Mucosa of descending colon (tissue), 3 donors: ENCODE measurements around the gene AMOTL2. TPM values are rescaled to one million over a fixed set of nuclear protein-coding genes. Genes with fewer than 3 reads are reported as not detected.
A peak's percentile ranks its signal among the peaks of the same experiment; 100 is the strongest.

Experiments
- ATAC-seq: fragments of 200-7000 bp; cut with Tn5 transposase; one replicate; pipeline ENCODE4 v1.9.1; 2020; ENCODE audit warnings: mild to moderate bottlenecking, moderate library complexity
- DNase-seq, 3 donors: peaks; one replicate each; pipeline ENCODE4 v3.0.0-alpha.2; 2020
- H3K36me3 ChIP-seq: fragments of 200-600 bp; one replicate; pipeline ENCODE4 v1.8.0; 2021; ENCODE audit warnings: low read depth, mild to moderate bottlenecking
- H3K4me1 ChIP-seq: fragments of 200-600 bp; one replicate; pipeline ENCODE4 v1.8.0; 2021; ENCODE audit warnings: low read depth, mild to moderate bottlenecking
- H3K4me3 ChIP-seq: fragments of 200-600 bp; one replicate; pipeline ENCODE4 v1.8.0; 2021; ENCODE audit warnings: mild to moderate bottlenecking
- H3K9me3 ChIP-seq: fragments of 200-600 bp; one replicate; pipeline ENCODE4 v1.8.0; 2021; ENCODE audit warnings: mild to moderate bottlenecking
- intact Hi-C, 2 donors: fragments of 100-400 bp; cut with DNase I in 1 of 2; cut with micrococcal nuclease in 1 of 2; formaldehyde crosslinking; loops; one replicate each; pipeline versions ENCODE4 v1.11.0 to v1.11.1; 2022; cut with DNase I, micrococcal nuclease
- total RNA-seq, 3 donors: library from RNA; stranded (reverse); fragmentation: NEBNext Ultra II Directional in 2 of 3; extraction: Animal tissue kit (Norgen Biotek cat#: 25700) in 2 of 3; gene quantifications; one replicate each; pipeline versions ENCODE4 v1.2.1 to v1.2.4, GENCODE V29; 2021 to 2023
- TF ChIP-seq, protein P1 (sequence below): fragments of 200-600 bp; IDR thresholded peaks from one replicate; pipeline ENCODE4 v1.8.0; 2022; ENCODE audit warnings: antibody characterized with exemption, mild to moderate bottlenecking
- donor health status: DM: no; HTN: no; CAD: no; lungs with moderate emphysema.
- donor health status: DM: no; HTN: no; CAD: no.
- donor health status: DM: no; HTN: yes; CAD: no.

AMOTL2 gene
- total RNA-seq, 3 donors from 2014 or later = 17.9 to 35.1 (median 21.2) TPM

DNA sequence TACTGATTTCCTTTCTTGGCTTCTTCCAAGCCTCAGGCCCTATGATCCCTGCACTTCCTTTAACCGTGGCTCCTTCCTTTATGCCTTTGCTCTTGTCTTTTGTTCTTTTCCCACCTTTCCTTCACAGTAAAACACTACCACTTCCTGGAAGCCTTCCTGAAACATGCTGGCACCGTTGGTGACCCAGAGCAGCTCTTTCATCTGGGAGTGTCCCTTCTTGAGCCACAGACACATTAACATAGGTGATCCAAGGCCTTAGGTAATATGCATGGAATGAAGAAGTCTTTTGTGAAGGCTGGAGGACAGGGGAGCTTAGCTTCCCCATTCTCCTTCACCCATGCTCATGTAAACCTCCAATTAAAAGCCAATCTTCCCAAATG is 39.4 kb downstream of the AMOTL2 start:
- no peaks in the 10 kb centered on the region for H3K9me3 ChIP-seq
- peak; percentile 76 for ATAC-seq
- TF ChIP-seq, protein P1, sequence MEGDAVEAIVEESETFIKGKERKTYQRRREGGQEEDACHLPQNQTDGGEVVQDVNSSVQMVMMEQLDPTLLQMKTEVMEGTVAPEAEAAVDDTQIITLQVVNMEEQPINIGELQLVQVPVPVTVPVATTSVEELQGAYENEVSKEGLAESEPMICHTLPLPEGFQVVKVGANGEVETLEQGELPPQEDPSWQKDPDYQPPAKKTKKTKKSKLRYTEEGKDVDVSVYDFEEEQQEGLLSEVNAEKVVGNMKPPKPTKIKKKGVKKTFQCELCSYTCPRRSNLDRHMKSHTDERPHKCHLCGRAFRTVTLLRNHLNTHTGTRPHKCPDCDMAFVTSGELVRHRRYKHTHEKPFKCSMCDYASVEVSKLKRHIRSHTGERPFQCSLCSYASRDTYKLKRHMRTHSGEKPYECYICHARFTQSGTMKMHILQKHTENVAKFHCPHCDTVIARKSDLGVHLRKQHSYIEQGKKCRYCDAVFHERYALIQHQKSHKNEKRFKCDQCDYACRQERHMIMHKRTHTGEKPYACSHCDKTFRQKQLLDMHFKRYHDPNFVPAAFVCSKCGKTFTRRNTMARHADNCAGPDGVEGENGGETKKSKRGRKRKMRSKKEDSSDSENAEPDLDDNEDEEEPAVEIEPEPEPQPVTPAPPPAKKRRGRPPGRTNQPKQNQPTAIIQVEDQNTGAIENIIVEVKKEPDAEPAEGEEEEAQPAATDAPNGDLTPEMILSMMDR = no peak
- no peak for DNase-seq
- intact Hi-C loops = no loop called here
- H3K36me3 ChIP-seq = no peaks in the 10 kb centered on the region
- peaks cover 6% of the 10 kb centered on the region for H3K4me1 ChIP-seq
- H3K4me3 ChIP-seq = no peak overlapping the region

DNA sequence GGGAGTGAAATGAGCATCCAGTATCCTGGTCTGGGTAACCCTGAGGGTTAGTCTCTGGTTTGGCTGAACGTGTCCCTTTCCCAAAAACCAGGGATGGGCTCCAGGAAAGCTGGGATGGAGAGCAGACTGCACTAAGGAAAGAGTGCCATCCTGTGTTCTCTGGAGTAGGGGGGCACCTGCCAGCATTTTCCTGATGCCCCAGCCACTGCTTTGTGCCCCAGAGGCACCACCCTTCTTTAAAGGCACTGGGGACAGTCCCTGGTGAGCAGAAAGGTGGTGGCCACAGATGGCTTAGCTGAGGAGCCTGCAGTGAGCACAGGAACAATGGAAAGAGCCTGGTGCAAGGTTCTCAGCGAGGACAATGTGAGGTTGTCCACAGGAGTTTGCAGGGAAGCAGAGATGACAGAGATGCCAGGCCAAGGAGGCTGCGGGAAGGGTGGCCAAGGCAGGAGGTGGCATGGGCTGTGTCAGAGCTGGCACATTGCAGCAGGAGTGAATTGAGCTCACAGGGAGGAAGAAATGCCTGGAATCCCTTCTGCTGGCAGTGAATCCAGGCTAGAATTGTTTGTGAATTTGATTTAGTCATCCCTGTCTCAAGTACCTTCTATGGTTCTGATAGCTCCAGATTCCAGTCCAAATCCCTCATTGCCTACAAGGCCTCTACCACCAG is 39.9 kb downstream of the AMOTL2 start:
- DNase-seq (no peak), ATAC-seq (no peak)
- H3K4me1 ChIP-seq = peaks cover 6% of the 10 kb centered on the region
- no peak overlapping the region for H3K4me3 ChIP-seq
- TF ChIP-seq, protein P1 = no peak
- no peaks in the 10 kb centered on the region for H3K36me3 ChIP-seq
- intact Hi-C loops = no loop called here
- no peaks in the 10 kb centered on the region for H3K9me3 ChIP-seq

DNA sequence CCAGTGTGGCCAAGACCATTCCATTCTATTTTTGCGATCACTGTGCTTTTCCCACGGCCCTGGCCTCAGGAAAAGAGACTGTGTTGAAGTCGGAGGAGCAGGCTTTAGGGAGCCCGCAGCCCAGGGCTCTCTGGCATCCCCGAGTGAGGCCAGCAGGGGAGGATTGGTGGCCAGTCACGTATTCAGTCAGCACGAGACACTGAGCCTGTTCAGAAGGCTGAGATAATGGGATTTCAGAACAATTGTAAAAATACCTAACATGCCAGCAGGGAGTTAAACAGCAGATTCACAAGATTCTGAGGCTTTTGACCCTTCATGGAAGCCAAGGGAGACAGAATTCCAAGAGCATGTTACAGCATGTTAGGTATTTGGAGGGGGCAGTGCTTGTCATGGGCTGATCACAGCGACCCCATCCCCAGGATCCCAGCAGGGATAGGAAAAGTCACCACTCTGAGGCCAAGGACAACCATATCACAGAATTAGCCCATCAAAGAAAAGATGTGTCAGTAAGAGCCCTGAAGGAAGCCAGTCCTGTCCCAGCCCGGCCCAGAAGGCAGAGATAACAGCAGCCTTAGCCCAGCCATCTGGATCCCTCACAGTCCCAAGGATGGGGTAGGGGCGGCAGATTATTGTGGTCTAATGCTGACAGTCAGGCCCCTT is 40.6 kb downstream of the AMOTL2 start:
- intact Hi-C loops = no loop called here
- DNase-seq (no peak), ATAC-seq (no peak)
- Histone ChIP-seq H3K4me1 (peaks cover 6% of the 10 kb centered on the region), H3K9me3 (no peaks in the 10 kb centered on the region), H3K36me3 (no peaks in the 10 kb centered on the region), H3K4me3 (no peak overlapping the region)
- TF ChIP-seq, protein P1 = no peak

DNA sequence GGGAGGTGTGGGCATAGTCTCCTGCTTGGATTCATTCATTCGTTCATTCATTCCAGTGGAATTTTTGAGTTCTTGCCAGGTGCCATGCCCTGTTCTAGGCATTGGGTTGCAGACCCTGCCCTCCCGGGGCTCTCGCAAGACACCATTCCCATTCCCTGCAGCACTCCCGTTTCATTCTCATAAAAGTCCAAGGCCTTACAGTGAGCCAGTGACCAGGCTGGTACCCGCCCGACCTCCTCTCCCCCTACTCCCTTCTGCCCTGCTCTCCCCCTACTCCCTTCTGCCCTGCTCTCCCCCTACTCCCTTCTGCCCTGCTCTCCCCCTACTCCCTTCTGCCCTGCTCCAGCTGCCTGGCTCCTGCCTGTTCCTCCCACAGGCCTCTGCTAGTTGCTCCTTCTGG is 41.9 kb downstream of the AMOTL2 start:
- TF ChIP-seq, protein P1 = no peak
- Histone ChIP-seq H3K4me1 (peaks cover 6% of the 10 kb centered on the region), H3K36me3 (no peaks in the 10 kb centered on the region), H3K4me3 (no peak overlapping the region), H3K9me3 (no peaks in the 10 kb centered on the region)
- DNase-seq = no peak
- intact Hi-C loops = no loop called here
- ATAC-seq = no peak

DNA sequence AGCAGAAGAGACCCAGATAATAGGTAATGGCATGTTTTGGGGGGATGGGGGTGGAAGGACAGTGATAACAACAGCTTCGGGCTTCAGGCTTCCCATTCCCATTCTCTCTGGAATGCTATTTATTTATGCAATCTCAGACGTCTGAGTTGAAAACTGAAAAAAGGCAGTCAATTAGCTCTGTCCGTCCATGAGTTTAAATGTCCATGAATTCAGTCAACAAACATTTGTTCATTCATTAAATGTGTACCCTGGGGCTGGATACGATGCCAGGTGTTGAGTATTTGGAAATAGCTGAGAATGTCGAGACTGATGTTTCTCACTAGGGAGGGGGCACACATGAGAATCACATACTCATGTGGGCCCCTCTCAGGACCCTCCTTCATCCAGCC is 42.4 kb downstream of the AMOTL2 start:
- H3K9me3 ChIP-seq = no peaks in the 10 kb centered on the region
- no peaks in the 10 kb centered on the region for H3K36me3 ChIP-seq
- no peak for ATAC-seq
- TF ChIP-seq, protein P1 = no peak
- H3K4me1 ChIP-seq = peaks cover 6% of the 10 kb centered on the region
- DNase-seq = no peak
- no peak overlapping the region for H3K4me3 ChIP-seq
- intact Hi-C loops = no loop called here
